Measurements from ENCODE around the gene NCAPH2.

The NCAPH2 gene

DNA sequence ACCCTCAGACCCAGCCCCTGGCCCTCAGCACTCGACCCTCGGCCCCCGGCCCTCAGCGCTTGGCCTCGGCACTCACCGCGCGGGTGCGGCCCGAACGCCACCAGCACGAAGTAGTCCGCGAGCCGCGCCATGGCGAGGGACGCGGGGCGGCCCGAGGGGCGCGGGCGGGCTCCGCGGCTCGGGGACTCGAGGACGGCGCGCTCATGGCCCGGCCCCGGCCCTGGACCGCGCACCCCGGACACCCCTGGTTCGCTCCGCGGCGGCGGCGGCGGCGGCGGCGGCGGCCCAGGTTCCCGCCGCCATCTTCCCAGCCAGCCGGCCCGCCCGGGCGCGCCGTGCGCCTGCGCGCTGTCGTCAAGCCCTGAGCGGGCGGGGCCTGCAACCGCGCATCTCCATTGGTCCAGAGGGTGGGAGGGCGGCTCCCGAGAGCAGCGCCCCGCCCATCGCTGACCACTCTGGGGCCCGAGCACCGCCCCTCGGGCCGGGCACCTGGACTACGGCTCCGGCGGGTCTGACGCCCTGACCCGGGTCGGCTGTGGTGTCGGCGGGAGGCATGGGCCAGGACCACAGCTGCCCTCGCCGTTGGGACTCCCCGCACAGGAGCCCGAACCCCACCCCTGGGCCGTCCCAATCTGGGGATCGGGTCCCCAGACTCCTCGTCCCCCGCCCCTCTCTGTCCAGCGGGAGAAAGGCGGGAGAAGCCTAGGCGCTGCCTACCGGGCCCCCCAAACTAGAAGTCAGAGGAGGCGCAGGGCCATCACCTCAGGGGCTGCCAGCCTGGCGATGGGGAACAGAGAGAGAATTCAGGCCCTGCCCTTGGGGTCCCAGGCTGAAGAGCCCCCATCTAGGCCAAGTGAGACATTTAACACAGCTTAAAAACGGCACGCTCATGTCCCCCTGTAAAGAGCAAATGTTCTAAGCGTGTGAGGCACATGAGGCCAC, 33.0 kb upstream of the NCAPH2 start, which contains the start of gene SBF1:
Gene SBF1, minus strand, starts transcription at position 326 of the 942 bp plus-strand sequence. Its CDS starts 195 bp downstream, at position 131.
- FAIRE-seq = no peak

DNA sequence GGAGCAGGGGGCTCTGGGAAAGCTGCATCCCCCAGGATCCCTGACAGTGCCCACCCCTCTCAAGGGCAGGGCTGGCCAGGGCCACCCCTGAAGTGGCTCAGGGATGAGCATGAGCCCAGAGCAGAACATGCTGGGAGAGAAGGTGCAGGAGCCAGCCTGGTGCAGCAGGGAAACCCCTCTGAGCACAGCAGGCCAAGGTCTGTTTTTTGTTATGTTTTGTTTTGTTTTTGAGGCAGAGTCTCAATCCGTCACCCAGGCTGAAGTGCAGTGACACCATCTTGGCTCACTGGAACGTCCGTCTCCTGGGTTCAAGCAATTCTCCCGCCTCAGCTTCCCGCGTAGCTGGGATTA, 32.4 kb upstream of the NCAPH2 start:
- no peak for FAIRE-seq

GRCh38 chr22:50476868-50477267, 31.2 kb upstream of the NCAPH2 start:
- FAIRE-seq = no peak

DNA sequence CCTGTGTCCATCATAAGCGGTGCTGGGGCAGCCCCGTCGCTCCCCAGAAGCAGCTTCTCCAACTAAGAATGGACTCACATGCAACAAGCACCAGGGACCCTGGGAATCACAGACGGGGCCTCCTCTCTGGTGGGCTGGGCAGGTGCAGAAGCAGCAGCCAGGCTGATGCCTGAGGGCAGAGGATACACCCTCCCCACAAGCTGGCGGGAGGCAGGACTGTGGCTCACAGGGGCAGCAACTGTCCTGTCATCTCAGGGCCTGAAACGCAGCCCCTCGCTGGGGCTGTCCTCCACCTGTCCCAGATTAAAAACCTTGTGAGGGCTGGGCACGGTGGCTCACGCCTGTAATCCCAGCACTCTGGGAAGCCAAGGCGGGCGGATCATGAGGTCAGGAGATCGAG, 30.1 kb upstream of the NCAPH2 start:
- FAIRE-seq = no peak

- FAIRE-seq = no peak
Measured at GRCh38 chr22:50479721-50480120, 28.3 kb upstream of the NCAPH2 start.

DNA sequence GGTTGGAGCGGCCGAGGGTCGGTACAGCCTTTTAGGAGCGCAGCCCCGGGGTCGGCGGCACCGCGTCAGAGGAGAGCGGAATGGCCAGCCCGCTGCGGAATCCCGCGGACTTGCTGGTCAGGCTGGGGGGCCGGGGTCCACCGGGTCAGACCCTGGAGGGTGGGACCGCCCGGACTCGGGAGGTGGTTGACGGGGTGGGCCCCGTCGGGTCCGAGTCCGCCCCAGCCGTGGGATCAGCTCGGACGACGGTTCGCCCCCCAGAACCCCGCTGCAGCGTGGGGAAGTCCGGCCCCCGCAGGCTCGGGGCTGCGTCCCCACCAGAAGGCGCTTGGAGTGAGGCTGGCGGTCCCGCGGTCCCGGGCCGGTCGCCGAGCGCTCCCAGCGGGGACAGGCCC, 27.0 kb upstream of the NCAPH2 start:
- no peak for FAIRE-seq

DNA sequence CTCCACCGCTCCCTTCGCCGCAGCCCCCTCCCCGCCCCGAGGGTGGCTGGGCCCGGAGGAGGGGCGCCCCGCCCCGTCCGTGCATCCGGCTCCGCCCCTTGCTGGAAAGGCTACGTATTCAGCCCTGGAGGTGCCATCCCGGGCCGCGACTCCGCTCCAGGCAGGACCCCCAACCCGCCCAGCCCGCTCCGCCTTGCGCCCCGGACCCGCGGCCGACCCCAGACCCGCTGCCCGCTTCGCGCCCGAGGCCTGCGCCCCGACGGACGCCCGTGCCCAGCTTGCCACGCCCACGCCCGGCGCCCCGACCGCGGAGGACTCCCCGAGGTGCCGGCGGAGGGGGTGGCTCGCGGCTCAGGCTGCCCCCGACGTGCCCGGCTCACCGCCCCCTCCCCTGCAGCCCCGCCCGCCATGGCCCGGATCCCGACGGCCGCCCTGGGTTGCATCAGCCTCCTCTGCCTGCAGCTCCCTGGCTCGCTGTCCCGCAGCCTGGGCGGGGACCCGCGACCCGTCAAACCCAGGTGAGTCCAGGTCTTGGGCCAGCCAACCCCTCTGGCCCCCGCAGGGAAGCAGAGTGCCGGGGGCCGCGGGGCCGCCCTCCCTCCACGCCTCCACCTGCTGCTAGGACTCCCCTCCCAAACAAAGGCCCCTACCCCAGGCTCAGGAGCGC, 26.5 kb upstream of the NCAPH2 start, which contains the start of gene ADM2:
Gene ADM2, plus strand, starts transcription at position 104 of the 667 bp plus-strand sequence. Its CDS starts 305 bp downstream, at position 409.
- no peak for FAIRE-seq

DNA sequence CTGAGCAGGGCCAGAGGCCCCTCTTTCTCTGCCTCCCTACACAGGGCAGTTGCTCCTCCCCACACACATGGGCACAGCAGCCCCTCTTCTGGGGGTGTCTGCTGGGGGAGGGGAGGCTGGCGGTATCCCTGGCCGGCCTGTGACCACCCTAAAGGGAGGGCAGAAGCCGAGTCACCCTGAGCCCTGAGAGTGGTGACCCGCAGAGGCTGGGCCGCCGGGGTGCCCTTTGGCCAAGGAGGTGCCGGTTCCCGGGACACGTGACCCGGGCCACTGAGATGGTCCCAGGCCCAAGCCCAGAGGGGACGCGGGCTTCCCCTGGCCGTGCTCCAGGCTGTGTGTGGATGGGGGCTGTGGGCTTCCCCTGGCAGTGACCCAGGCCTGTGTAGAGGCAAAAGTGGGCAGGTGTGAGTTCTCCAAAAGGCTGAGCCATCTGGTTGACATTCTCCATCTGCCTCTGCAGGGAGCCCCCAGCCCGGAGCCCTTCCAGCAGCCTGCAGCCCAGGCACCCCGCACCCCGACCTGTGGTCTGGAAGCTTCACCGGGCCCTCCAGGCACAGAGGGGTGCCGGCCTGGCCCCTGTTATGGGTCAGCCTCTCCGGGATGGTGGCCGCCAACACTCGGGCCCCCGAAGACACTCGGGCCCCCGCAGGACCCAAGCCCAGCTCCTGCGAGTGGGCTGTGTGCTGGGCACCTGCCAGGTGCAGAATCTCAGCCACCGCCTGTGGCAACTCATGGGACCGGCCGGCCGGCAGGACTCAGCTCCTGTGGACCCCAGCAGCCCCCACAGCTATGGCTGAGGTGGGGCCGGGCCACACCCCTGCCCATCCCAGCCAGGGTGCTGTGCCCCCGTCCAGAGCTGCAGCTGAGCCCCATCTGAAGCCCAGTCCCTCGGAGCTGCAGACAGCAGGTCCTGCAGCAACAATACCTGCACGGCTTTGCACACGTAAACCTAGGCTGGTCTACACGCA, 25.6 kb upstream of the NCAPH2 start:
- FAIRE-seq = no peak

DNA sequence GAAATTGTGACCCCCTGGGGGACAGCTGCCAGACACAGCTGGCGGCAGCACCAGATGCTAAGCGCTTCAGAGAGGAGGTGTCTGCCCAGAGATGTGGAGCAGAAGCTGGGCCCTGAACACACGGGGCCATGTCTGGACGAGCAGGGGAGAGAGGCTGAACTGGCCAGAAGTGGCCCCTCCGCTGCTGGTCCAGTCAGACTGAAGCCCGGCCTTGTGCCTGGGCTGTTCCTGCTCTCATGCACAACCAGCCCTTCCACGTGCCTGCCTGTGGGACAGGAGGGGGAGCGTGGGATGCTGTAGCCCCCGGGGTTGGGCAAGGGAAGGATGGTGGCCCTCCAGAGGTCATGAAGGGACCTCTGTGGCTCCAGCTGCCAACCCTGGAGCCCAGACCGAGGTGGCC, 24.9 kb upstream of the NCAPH2 start:
- FAIRE-seq = no peak

DNA sequence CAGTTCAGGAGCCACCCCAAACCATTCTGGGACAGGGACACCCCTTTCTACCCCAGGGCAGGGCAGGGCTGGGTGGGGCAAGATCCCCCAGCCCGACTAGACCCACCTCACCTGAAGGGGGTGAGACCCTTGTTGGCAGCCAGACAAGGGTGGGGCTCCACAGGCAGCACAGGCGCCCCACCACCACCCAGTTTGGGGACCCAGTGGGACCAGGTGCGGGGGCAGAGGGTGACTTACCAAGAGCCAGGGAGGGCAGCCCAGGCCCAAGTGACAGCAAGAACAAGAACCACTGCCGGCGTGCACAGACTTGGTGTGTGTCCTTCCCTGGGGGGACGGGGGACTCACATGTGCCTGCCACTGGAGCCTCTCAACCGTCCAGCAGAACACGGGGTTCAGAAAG, 24.5 kb upstream of the NCAPH2 start:
- no peak for FAIRE-seq

DNA sequence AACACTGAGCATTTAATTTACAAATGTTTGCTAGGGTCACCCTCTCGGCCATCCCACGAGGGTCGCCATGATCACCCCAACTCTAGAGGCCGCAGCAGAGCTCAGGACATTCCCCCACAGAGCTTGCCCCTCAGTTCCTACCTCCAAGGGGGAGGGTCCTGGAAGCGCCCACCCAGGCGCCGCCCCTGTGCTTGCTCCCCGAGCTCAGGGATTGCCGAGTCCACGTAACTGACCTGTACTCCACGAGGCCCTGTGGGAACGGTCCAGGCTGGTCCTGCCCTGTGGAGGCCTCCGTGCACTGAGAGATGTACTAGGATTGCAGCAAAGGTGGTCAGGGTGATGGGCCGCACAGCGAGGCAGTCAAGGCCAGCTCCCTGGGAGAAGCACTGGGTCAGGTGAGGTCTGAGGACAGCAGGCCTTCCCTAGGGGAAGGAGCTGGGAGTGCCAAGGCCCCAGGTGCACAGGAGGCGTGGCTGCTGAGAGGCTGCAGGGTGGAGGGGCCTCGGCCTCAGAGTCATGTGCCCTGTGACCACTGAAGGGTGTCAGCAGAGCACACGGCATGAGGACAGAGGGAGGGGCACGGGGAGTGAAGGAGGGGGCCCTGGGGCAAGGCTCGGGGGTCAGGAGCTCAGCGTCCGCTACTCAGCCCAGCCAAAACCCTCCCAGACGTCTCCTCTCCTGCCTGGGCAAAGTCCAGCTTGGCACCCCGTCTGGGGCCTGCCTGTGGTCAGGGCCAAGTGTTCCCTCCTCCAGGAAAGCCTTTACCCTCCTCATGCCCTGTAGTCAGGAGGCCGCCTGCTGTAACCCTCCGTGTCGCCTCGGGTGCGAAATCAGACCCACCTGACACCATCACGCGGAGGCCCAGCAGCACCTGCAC, 23.8 kb upstream of the NCAPH2 start:
- FAIRE-seq = no peak

- no peak for FAIRE-seq
Measured at GRCh38 chr22:50485221-50486131, 22.5 kb upstream of the NCAPH2 start.

DNA sequence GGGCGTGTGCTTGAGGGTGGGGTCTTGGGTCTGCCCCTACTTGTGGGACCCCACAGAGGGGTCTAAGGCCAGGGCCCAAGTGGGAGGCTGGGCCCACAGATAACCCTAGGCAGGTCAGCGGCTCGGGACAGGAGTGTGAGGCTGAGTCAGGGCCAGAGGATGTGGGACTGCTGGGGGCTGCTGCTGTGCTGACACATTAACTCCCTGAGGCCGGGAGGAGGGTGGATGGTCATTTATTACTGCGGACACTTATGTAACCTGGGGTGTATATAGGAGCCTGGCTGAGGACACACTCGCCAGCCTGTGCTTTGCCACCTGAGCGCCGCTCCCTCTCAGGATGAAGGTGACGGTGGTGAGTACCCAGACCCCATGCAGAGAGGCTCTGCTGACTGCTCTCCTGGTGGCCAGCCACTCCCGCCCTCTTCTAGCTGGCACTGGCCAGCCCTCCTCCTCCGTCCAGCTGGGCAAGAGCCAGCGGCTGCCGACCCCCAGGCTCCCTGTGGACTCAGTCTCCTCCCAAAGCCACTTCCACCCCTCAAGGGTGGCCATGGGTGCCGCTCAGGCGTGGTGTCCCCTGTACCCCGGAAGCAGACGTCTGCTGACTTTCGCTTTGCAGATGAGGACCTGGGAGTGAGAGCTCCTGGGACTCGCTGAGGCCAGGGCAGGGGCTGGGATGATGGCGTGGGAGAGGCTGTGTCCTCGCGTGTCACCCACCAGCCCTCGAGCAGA, 21.3 kb upstream of the NCAPH2 start, which contains the start of gene MIOX:
Gene MIOX, plus strand, starts transcription at position 299 of the 729 bp plus-strand sequence. Its CDS starts 39 bp downstream, at position 338.
- FAIRE-seq = no peak

DNA sequence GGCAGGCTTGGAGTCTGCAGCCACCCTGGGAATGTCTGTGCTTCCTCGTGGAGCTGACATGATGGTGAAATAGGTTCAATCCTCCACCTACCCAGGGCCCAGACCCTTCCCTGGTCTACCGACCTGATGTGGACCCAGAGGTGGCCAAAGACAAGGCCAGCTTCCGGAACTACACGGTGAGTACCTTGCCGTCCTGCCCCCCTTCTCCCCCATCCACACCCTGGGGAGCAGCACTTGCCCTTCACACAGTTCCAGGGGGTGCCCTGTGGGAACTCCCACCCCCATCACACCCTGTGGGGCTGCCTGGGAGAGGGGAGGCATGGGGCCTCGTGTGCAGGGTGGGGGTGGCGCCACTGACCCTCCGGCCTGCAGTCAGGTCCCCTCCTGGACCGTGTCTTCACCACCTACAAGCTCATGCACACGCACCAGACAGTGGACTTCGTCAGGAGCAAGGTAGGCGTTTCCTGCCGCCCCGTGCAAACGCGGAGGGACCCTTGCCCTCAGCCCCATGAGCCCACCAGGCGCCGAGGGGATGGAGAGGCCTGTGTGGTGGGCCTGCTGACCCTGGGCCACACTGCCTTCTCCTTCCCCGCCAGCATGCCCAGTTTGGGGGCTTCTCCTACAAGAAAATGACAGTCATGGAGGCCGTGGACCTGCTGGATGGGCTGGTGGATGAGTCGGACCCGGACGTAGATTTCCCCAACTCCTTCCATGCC, 20.6 kb upstream of the NCAPH2 start:
- FAIRE-seq = no peak

- no peak for FAIRE-seq
Measured at GRCh38 chr22:50488006-50488677, 19.9 kb upstream of the NCAPH2 start.

- FAIRE-seq = no peak
Measured at GRCh38 chr22:50488886-50489285, 19.1 kb upstream of the NCAPH2 start.

GRCh38 chr22:50489363-50490243, 18.4 kb upstream of the NCAPH2 start:
- FAIRE-seq = no peak
